Suprapubic skin (tissue), 4 donors: ENCODE measurements around the gene SPINK5.

ENCODE experiments used
- POLR2A ChIP-seq, 2 donors: fragments of 450-650 bp; IDR thresholded peaks; one replicate each; pipeline ENCODE4 v1.6.1; 2017; ENCODE audit warnings: antibody characterized with exemption in 2 of 2, mild to moderate bottlenecking in 2 of 2, moderate library complexity in 2 of 2
- POLR2AphosphoS5 ChIP-seq, 3 donors: sonication (generic); formaldehyde crosslinking; IDR thresholded peaks; one replicate each; pipeline ENCODE4 v1.6.1; 2017; ENCODE audit warnings: antibody characterized with exemption in 3 of 3
- TF ChIP-seq, protein P1 (sequence below), 2 donors: fragments of 200-600 bp in 1 of 2; fragments of 450-650 bp in 1 of 2; sonication (generic) in 1 of 2; IDR thresholded peaks; one replicate each; pipeline ENCODE4 v1.5.1; 2016 to 2019; ENCODE audit warnings: antibody characterized with exemption in 2 of 2, mild to moderate bottlenecking in 1 of 2, moderate library complexity in 1 of 2

DNA sequence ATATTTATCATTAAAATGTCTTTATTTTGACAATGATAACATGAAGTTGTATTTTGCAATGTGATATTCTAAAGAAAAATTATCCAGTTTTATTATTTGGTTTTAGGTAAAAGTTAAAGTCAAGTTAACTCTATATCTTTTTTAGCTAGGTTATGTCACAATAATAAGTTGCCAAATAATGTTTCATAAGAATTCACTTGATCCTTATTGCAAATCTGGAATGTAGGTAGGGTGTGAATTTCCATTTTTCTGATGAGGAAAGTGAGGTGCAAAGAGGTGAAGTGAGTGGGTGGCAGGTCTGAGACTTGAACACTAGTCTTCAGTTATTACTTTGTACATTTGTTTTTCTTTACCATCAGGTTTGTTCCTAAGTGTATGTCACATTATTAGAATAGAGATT is 21.5 kb downstream of the SPINK5 start:
- no peak for TF ChIP-seq POLR2AphosphoS5 (IDR thresholded peaks at IDR 0.05)
- TF ChIP-seq, protein P1, sequence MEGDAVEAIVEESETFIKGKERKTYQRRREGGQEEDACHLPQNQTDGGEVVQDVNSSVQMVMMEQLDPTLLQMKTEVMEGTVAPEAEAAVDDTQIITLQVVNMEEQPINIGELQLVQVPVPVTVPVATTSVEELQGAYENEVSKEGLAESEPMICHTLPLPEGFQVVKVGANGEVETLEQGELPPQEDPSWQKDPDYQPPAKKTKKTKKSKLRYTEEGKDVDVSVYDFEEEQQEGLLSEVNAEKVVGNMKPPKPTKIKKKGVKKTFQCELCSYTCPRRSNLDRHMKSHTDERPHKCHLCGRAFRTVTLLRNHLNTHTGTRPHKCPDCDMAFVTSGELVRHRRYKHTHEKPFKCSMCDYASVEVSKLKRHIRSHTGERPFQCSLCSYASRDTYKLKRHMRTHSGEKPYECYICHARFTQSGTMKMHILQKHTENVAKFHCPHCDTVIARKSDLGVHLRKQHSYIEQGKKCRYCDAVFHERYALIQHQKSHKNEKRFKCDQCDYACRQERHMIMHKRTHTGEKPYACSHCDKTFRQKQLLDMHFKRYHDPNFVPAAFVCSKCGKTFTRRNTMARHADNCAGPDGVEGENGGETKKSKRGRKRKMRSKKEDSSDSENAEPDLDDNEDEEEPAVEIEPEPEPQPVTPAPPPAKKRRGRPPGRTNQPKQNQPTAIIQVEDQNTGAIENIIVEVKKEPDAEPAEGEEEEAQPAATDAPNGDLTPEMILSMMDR (IDR thresholded peaks at IDR 0.05): no peak
- TF ChIP-seq POLR2A (IDR thresholded peaks at IDR 0.05): no peak
